ENCODE results near the gene OR6K2.

OR6K2 gene

DNA sequence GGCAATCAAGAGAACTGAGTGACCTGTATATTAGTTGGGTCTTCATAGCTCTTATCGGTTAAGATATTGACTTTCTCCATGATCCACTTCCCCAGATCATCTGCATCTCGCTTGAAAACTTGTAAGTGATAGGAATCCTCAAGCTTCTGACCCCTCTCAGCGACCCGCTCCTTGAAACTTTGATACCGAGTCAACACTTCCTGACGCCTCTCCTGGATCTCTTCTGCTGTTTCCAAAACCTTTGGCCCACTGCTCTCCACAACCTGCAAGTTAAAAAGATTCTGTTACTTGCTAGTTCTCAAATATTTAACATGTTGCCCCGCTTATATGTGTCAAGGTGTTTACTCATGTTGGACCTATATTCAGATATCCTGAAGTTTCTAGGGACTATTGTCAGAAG lies 15.4 kb downstream of the OR6K2 start:
- DNase-seq (ENCODE audit: low read depth) = no peak

DNA sequence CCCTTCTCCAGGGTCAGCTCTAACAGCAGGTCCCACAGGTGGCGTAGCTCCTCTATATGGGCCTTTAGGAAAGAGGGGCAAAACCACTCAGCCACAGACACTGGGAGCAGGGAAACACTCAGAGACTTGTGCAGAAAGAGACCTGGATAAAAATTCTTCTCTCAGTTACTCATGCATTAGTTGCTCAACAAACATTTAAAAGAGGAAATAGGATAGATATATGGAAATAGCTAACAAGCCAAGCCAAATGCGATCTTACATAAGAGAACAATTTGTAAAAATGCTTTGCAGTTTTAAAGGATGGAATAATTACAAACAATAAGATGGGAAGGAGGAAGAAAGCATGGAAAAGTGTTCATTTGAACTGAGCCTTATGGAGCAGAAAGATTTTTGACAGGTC lies 18.8 kb downstream of the OR6K2 start:
- DNase-seq (ENCODE audit: low read depth) = no peak

DNA sequence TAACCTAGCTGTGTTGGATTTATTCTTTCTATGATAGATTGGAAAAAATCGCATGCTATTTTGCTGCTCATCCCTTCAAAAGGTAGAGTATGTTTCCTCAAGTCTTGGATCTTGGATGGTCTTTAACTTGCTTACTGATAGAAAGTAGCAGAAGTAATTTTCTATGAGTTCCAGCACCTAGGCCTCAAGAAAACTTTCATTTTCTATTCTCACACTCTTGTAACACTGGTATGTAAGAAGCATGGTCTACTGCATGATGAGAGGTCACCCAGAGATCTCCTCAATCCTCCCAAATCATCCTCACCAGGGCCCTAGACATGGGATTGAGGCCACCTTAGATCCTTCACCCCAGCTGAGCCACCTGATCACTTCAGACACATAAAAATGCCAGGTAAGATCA lies 21.2 kb downstream of the OR6K2 start:
- DNase-seq (ENCODE audit: low read depth) = no peak

DNA sequence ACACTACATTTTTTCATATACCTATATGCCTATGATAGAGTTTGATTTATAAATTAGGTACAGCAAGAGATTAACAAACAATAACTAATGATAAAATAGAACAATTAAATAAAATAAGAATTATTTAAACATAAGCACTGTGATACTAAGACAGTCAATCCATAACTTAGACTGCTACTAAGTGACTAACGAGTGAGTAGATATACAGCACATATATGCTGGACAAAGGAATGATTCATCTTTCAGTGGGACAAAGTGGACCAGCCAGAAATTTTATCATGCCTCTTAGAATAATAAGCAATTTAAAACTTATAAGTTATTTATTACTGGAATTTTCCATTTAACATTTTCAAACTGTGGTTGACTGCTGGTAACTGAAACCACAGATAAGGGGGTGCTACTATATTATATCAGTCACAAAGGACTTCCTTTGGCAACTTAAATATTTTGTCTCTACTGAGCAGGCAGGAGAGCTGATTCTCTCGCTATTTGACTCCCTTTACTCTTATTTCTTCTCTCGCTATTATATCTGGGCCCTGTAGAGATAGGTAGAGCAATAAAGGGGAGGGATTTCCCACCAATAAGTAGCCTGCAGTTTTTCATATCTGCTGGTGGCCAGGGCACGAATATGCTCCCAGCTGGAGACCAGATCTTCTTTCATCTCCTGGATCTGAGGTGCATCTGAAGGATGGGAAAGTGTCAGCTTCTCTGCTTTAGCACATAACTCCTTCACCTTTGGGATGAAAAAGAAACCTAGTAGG lies 24.7 kb downstream of the OR6K2 start:
- DNase-seq (ENCODE audit: low read depth) = no peak

DNA sequence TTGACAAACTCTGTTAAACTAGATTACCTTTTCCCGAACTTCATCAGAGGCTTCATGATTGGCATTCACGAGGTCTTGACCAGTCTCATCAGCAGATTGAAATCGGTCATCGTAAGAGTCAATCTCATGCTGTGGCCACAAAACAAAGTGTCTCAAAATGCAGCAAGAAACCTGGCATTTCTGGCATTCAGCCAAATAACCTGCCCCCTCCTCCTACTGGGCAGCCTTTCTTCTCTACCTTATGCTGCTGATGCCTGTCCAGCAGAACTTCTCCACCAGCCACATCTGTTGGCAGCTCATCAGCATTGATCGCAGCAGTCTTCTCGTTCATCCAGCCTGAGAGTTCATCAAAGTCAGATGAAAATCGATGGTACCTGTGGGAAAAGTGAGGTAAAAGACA lies 26.1 kb downstream of the OR6K2 start:
- DNase-seq (ENCODE audit: low read depth) = no peak

DNA sequence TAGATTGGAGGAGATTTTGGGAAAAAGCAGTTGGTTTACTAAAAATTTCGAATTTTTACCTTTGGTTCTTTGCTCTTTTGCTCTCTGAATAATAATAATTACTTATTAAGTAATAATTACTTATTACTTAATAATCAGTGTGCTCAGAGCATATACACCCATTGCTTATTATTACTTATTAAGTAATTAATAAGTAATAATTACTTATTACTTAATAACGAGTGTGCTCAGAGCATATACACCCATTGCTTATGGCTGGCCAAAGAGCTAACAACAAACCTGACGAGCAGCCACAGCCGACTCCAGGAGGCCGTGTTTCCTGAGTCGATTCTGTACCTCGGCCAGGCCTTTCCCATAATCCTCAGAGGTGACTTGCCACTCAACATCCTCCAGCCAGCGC lies 34.4 kb downstream of the OR6K2 start:
- DNase-seq (ENCODE audit: low read depth) = no peak

DNA sequence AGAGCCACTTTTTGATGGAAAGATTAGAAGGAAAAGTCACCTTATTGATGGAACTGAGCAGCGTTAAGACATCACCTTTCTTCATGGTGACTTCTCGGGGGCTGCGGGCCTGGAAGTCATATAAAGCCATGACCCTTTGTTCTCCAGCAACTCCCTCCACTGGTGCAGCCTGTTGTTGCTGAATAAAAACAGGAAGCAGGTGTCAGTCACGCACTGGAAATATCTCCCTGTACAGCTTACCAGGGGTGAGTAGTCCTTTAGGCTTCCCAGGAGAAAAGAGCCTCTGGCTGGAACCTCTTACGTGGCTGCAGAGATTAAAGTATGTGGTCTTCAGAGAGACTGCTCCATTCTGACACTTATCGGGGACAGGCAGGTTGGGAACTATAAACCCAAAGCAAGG lies 45.9 kb downstream of the OR6K2 start:
- DNase-seq (ENCODE audit: low read depth) = no peak

DNA sequence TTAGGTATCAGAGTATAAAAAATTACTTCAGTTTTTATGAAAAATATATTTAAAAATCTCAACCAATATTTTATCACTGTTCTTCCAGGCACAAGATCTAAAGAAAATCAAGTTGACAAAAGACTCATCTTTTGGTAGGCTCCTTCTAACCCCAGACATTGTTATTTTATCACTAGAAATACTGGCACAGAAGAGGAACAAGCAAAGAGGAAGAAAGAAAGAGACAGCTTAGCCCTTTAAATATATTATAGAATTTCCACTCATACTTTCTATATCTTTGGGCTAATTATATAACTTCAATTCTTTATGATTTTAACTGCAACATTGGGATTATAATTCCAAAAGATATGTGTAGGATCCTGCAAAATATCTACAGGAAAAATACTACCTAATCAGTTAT lies 46.4 kb downstream of the OR6K2 start:
- DNase-seq (ENCODE audit: low read depth) = no peak

DNA sequence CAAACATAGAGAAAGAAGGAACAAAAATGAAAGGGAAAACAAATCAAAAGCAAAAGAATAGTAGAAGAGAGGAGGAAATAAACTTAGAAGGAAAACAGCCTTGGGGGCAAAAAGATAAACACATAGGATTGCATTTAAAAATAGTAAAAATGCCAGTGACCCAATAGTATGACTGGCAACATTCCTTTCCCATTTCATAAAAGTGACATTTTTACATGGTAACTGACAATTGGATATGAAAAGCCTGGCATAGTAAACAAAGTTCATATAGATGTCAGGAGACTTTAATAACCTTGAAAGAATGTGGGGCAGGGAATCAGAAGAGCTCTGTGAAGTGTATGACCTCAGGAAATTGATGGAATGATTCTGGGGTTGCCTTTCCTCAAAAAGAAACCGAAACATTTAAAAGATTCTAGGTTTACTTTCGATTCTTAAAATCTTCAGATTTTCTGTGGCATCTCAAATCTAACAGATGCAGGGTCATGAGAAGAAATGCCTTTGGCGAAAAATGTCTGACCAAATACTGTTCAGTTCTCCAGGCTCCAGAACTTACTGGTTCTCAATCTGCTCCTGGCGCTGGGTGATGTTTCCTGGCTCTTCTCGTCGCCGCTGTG lies 47.6 kb downstream of the OR6K2 start:
- DNase-seq (ENCODE audit: low read depth) = no peak
